IMR-90 (cell line): ENCODE results near the gene ESAM. TPM values are rescaled to one million over a fixed set of nuclear protein-coding genes. Genes with fewer than 3 reads are reported as not detected.

Source experiments
- ATAC-seq: fragments of 200-7000 bp; cut with Tn5 transposase; 2 replicates; pipeline ENCODE4 v1.9.1; 2020; ENCODE audit warnings: low read depth, mild to moderate bottlenecking, moderate library complexity
- BruUV-seq: library from RNA; stranded (reverse); fragments of 400-500 nt; replicated peaks from 2 replicates; lab custom pipeline; 2021; lab: Mats Ljungman, UMichigan
- CTCF ChIA-PET: fragments of 300-600 bp; formaldehyde crosslinking; extraction: SDS; loops from one replicate; lab custom pipeline; 2021; ENCODE audit warnings: antibody characterized with exemption; lab: Yijun Ruan, JAX
- POLR2A ChIA-PET: fragments of 300-600 bp; sonication (Branson Sonifier 250); formaldehyde crosslinking; loops from one replicate; lab custom pipeline; 2022; ENCODE audit warnings: antibody characterized with exemption; ENCODE audit not compliant: unreplicated experiment; lab: Charles Lee
- DNase-seq: peaks from one replicate; pipeline ENCODE4 v3.0.0; 2013
- H2AFZ ChIP-seq: replicated peaks from 2 replicates; pipeline ENCODE3; 2013; ENCODE audit warnings: low read length, mild to moderate bottlenecking; ENCODE audit not compliant: poor library complexity
- H2AK5ac ChIP-seq: 2 replicates; pipeline ENCODE4 v1.6.1; 2013; ENCODE audit warnings: low read depth, low read length, inconsistent platforms
- H2AK9ac ChIP-seq: replicated peaks from 2 replicates; pipeline ENCODE3; 2013; ENCODE audit warnings: mild to moderate bottlenecking, low read depth, low read length, moderate library complexity; ENCODE audit not compliant: poor library complexity
- H2BK120ac ChIP-seq: 2 replicates; pipeline ENCODE4 v1.6.1; 2013; ENCODE audit warnings: low read depth, low read length, inconsistent platforms
- H2BK15ac ChIP-seq: 3 replicates; pipeline ENCODE4 v1.6.1; 2013; ENCODE audit warnings: low read depth, low read length, inconsistent platforms
- H2BK20ac ChIP-seq: 2 replicates; pipeline ENCODE4 v1.6.1; 2013; ENCODE audit warnings: low read depth, mild to moderate bottlenecking, inconsistent platforms, low read length, moderate library complexity
- H2BK5ac ChIP-seq: 2 replicates; pipeline ENCODE4 v1.6.1; 2013; ENCODE audit warnings: mild to moderate bottlenecking, low read depth, low read length, inconsistent platforms; ENCODE audit not compliant: poor library complexity, severe bottlenecking
- H3K14ac ChIP-seq: replicated peaks from 2 replicates; pipeline ENCODE4 v1.6.1; 2013; ENCODE audit warnings: low read depth, low read length, inconsistent platforms
- H3K18ac ChIP-seq: 2 replicates; pipeline ENCODE4 v1.6.1; 2013; ENCODE audit warnings: low read depth, low read length, control low read depth
- H3K23ac ChIP-seq: 2 replicates; pipeline ENCODE4 v1.6.1; 2013; ENCODE audit warnings: low read depth, low read length, inconsistent platforms
- H3K27ac ChIP-seq: 2 replicates; pipeline ENCODE4 v1.5.1; 2013; ENCODE audit warnings: mild to moderate bottlenecking, control low read depth, low read length; ENCODE audit not compliant: insufficient read depth
- H3K27me3 ChIP-seq: 2 replicates; pipeline ENCODE4 v1.6.1; 2013; ENCODE audit warnings: low read length; ENCODE audit not compliant: control insufficient read depth, insufficient read depth
- H3K36me3 ChIP-seq: 2 replicates; pipeline ENCODE4 v1.6.1; 2013; ENCODE audit warnings: low read length, mixed read lengths; ENCODE audit not compliant: control insufficient read depth, insufficient read depth
- H3K4ac ChIP-seq: 2 replicates; pipeline ENCODE4 v1.6.1; 2013; ENCODE audit warnings: low read depth, low read length, inconsistent platforms
- H3K4me1 ChIP-seq: 2 replicates; pipeline ENCODE4 v1.6.1; 2013; ENCODE audit warnings: low read length, mixed read lengths; ENCODE audit not compliant: control insufficient read depth, insufficient read depth
- H3K4me2 ChIP-seq: 2 replicates; pipeline ENCODE4 v1.6.1; 2013; ENCODE audit warnings: low read depth, mild to moderate bottlenecking, control low read depth, low read length, moderate library complexity
- H3K4me3 ChIP-seq: 2 replicates; pipeline ENCODE4 v1.5.1; 2013; ENCODE audit warnings: low read depth, mild to moderate bottlenecking, control low read depth, low read length, moderate library complexity; ENCODE audit not compliant: insufficient read depth
- H3K56ac ChIP-seq: 2 replicates; pipeline ENCODE4 v1.6.1; 2013; ENCODE audit warnings: low read length, inconsistent platforms; ENCODE audit not compliant: insufficient read depth; ENCODE audit errors: extremely low read depth
- H3K79me1 ChIP-seq, 2 experiments: 2 replicates each; pipeline ENCODE4 v1.6.1; 2013; ENCODE audit warnings: low read length in 2 of 2, inconsistent platforms in 1 of 2, low read depth in 1 of 2
- H3K9ac ChIP-seq: 2 replicates; pipeline ENCODE4 v1.6.1; 2013; ENCODE audit warnings: low read depth, low read length, control low read depth
- H3K9me1 ChIP-seq: 2 replicates; pipeline ENCODE4 v1.6.1; 2013; ENCODE audit warnings: low read length, inconsistent platforms; ENCODE audit not compliant: insufficient read depth
- H3K9me3 ChIP-seq: 2 replicates; pipeline ENCODE4 v1.6.1; 2013; ENCODE audit warnings: low read length; ENCODE audit not compliant: control insufficient read depth, insufficient read depth
- H4K20me1 ChIP-seq: 2 replicates; pipeline ENCODE4 v1.6.1; 2013; ENCODE audit warnings: low read length, inconsistent platforms; ENCODE audit not compliant: insufficient read depth
- H4K5ac ChIP-seq: 2 replicates; pipeline ENCODE4 v1.6.1; 2013; ENCODE audit warnings: mild to moderate bottlenecking, low read depth, low read length, control low read depth
- H4K8ac ChIP-seq, 2 experiments: 2 replicates each; pipeline ENCODE4 v1.6.1; 2013; ENCODE audit warnings: low read depth in 2 of 2, low read length in 2 of 2, control low read depth in 1 of 2, inconsistent platforms in 1 of 2
- H4K91ac ChIP-seq: 2 replicates; pipeline ENCODE4 v1.6.1; 2013; ENCODE audit warnings: low read depth, low read length, inconsistent platforms; ENCODE audit not compliant: insufficient read depth
- BHLHE40 ChIP-seq: fragments of 150-350 bp; IDR thresholded peaks from 2 replicates; pipeline ENCODE4 v1.6.1; 2016; ENCODE audit warnings: mild to moderate bottlenecking, low read depth, low read length
- CEBPB ChIP-seq: IDR thresholded peaks from 2 replicates; pipeline ENCODE4 v1.6.1; 2012; ENCODE audit warnings: low read depth, low read length, improper control_type of control experiment
- ELK1 ChIP-seq: fragments of 150-350 bp; IDR thresholded peaks from 2 replicates; pipeline ENCODE4 v1.6.1; 2016; ENCODE audit warnings: low read depth, mild to moderate bottlenecking, low read length, moderate library complexity, borderline replicate concordance
- FOS ChIP-seq: fragments of 150-350 bp; IDR thresholded peaks from 2 replicates; pipeline ENCODE4 v1.6.1; 2016; ENCODE audit warnings: low read depth, low read length
- MAFK ChIP-seq: IDR thresholded peaks from 2 replicates; pipeline ENCODE4 v1.6.1; 2012; ENCODE audit warnings: low read depth, low read length, improper control_type of control experiment
- MXI1 ChIP-seq: IDR thresholded peaks from 2 replicates; pipeline ENCODE4 v1.6.1; 2012; ENCODE audit warnings: low read depth, mild to moderate bottlenecking, low read length, moderate library complexity, borderline replicate concordance
- POLR2A ChIP-seq: IDR thresholded peaks from 2 replicates; pipeline ENCODE4 v1.6.1; 2012; ENCODE audit warnings: mild to moderate bottlenecking, low read depth, low read length
- RAD21 ChIP-seq: IDR thresholded peaks from 2 replicates; pipeline ENCODE4 v1.6.1; 2012; ENCODE audit warnings: low read length, improper control_type of control experiment
- RCOR1 ChIP-seq: IDR thresholded peaks from 2 replicates; pipeline ENCODE4 v1.6.1; 2012; ENCODE audit warnings: mild to moderate bottlenecking, low read length, improper control_type of control experiment; ENCODE audit not compliant: insufficient replicate concordance
- RFX5 ChIP-seq: IDR thresholded peaks from 2 replicates; pipeline ENCODE4 v1.8.0; 2012; ENCODE audit warnings: low read depth, mild to moderate bottlenecking, low read length, moderate library complexity
- SMC3 ChIP-seq: fragments of 150-350 bp; IDR thresholded peaks from 2 replicates; pipeline ENCODE4 v1.6.1; 2016; ENCODE audit warnings: low read depth, mild to moderate bottlenecking, antibody characterized with exemption, low read length, moderate library complexity
- USF2 ChIP-seq: fragments of 150-350 bp; IDR thresholded peaks from 2 replicates; pipeline ENCODE4 v1.6.1; 2017; ENCODE audit warnings: mild to moderate bottlenecking, antibody characterized with exemption, low read length, low read depth
- WGBS, 2 experiments: methylation state at CpG; one replicate each; pipeline versions ENCODE4 v1.1.5 to v1.1.7; 2013; ENCODE audit warnings: missing lambda C conversion rate in 2 of 2; ENCODE audit not compliant: insufficient read length in 1 of 2; ENCODE audit errors: extremely low coverage in 2 of 2; 5-methylcytosine and 5-hydroxymethylcytosine counted together
- dilution Hi-C: fragments of 300-500 bp; cut with HindIII; formaldehyde crosslinking; loops from one replicate; pipeline ENCODE4 v1.14.3; 2018; ENCODE audit warnings: low sequenced_read_pairs; ENCODE audit not compliant: unreplicated experiment
- in situ Hi-C: fragments of 300-500 bp; cut with MboI; formaldehyde crosslinking; loops from 3 replicates; pipeline ENCODE4 v1.14.3; 2019; ENCODE audit warnings: low sequenced_read_pairs, inconsistent platforms, mixed read lengths
- intact Hi-C: fragments of 100-400 bp; cut with micrococcal nuclease; formaldehyde crosslinking; loops from 2 replicates; pipeline ENCODE4 v1.10.0; 2022
- polyA plus RNA-seq, 3 experiments: library from polyadenylated mRNA; depleted of rRNA; stranded (reverse); fragments of >200 nt; gene quantifications; 2 replicates each; pipeline ENCODE4 v1.2.3, GENCODE V29; 2012; ENCODE audit warnings: low replicate concordance in 1 of 3
- total RNA-seq: library from RNA; depleted of rRNA; stranded (reverse); fragments of >200 nt; gene quantifications from 2 replicates; pipeline ENCODE4 v1.2.3, GENCODE V29; 2012

Gene ESAM
- total and polyA plus RNA-seq, 2 of the 4 experiments (the other 2 are of a cell fraction), result under 0.01 to 0.12 TPM

GRCh38 chr11:124776865-124777645 lies 15.0 kb upstream of the ESAM start:
- H3K79me1 ChIP-seq, result peaks cover 24 to 32% of the 10 kb centered on the region in 2 experiments
- ATAC-seq, result no peak
- no peak overlapping the region for H3K18ac ChIP-seq
- no peak for DNase-seq
- H3K9ac ChIP-seq, result no peak overlapping the region
- no peak overlapping the region for H2BK15ac ChIP-seq
- 93% methylated on average over 3 of the region's 7 CpGs; no CpG with 5 or more reads in 1 of the 2 experiments for WGBS, 2 experiments
- dilution Hi-C loops (no loop called here), intact Hi-C loops (no loop called here), in situ Hi-C loops (no loop called here)
- H3K27ac ChIP-seq, result no peak overlapping the region
- H4K5ac ChIP-seq, result no peak overlapping the region
- TF ChIP-seq SMC3 (no peak), MXI1 (no peak), USF2 (no peak), BHLHE40 (no peak), RCOR1 (no peak), RAD21 (no peak), ELK1 (no peak), CEBPB (no peak), FOS (no peak), MAFK (no peak), RFX5 (no peak), POLR2A (no peak)
- no peaks in the 10 kb centered on the region for H3K27me3 ChIP-seq
- no peak overlapping the region for H4K8ac ChIP-seq
- CTCF ChIA-PET, result interaction anchor here (1.4 kb wide), 1 partner anchor 16 kb away, joined by 4 read pairs; no protein-coding TSS in a partner anchor
- 0 out of 2 replicates have a peak, but pooled peaks cover 7% of the 10 kb centered on the region for H3K9me1 ChIP-seq
- no peak overlapping the region for H4K91ac ChIP-seq
- H3K4ac ChIP-seq, result no peak overlapping the region
- no peak overlapping the region for H2BK20ac ChIP-seq
- H3K4me2 ChIP-seq, result no peak overlapping the region
- H3K14ac ChIP-seq, result no peak overlapping the region
- peaks cover 4% of the 10 kb centered on the region; the same call in 1 of the 2 replicates for H3K36me3 ChIP-seq
- POLR2A ChIA-PET, result no interaction called here
- no peaks in the 10 kb centered on the region for H3K9me3 ChIP-seq
- H2AK5ac ChIP-seq, result no peak overlapping the region
- no peak overlapping the region for H3K23ac ChIP-seq
- peaks cover 2% of the 10 kb centered on the region; the same call in 1 of the 2 replicates for H3K4me1 ChIP-seq
- no peak overlapping the region for H2BK5ac ChIP-seq
- H2AK9ac ChIP-seq, result no peak overlapping the region
- no peak overlapping the region for H3K4me3 ChIP-seq
- H2BK120ac ChIP-seq, result no peak overlapping the region
- no peak overlapping the region for H2AFZ ChIP-seq
- H4K20me1 ChIP-seq, result peaks cover 10% of the 10 kb centered on the region; the same call in 1 of the 2 replicates
- BruUV-seq, result no TSS peak
- H3K56ac ChIP-seq, result no peak overlapping the region
